NCI-H2227 treated with DMSO at 0.1 percent for 48 hours (cell line): ENCODE data around the gene CHI3L2.

Experiments
- DNase-seq: peaks from one replicate; lab custom pipeline; 2025; lab: John Stamatoyannopoulos, UW

Gene CHI3L2

GRCh38 chr1:111251570-111251969 lies 24.1 kb downstream of the CHI3L2 start:
- no peak for DNase-seq

- DNase-seq: no peak
These were observed 25.3 kb downstream of the CHI3L2 start for GRCh38 chr1:111252786-111253185.

GRCh38 chr1:111253876-111254275 lies 26.4 kb downstream of the CHI3L2 start:
- DNase-seq: no peak

GRCh38 chr1:111256988-111257658 lies 29.6 kb downstream of the CHI3L2 start:
- no peak for DNase-seq

- no peak for DNase-seq
These were observed 40.4 kb downstream of the CHI3L2 start for GRCh38 chr1:111267801-111268508.

- DNase-seq: no peak
These were observed 42.4 kb downstream of the CHI3L2 start for GRCh38 chr1:111269825-111270406.

DNA sequence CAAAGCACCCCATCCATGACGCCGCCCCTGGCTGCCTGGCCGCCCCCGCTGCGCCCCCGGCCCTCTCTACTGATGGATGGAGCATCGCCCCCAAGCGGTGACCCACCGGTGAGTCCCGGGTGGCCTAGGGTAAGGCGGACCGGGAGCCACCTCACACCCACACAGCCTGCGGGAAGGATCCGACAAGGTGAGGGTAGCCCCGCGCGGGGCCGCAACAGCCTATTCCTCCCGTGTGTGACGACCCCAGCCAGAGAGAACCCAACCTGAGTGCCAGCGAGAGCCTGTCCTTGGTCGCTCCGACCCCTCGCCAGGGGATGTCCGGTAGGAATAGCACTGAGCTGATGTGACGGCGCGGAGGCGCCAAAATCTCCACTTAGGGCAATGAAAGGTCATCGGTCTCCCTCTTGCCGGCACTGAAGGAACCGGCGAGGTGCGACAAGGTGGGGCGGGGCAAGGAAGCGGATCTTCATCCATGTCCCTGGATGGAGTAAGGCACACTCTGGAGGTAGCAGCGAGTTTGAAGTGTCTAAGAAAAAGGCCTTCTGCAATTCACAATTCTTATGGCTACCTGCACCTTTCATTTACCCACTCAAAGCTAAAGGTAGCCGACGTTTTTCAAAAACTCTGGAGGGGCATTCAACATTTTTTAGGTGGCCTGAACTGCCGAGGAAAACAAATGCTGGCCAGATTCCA lies 43.4 kb downstream of the CHI3L2 start:
- DNase-seq: no peak

DNA sequence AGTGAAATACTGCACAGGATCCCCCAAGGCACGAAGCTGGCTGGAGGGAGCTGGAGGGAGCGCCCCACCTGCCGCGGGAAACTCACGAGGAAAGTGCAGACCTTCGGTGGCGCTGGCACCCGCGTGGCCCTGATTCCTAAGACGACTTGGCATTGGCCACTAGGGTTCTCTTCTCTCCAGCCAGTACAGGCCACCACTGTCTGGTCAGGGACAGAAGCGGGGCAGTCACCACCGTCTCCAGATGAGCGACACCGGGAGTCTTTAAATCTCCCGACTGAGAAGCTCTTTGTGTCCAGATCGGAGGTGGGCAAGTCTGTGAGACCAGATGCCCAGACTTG lies 43.9 kb downstream of the CHI3L2 start:
- DNase-seq: no peak

- no peak for DNase-seq
These were observed 44.6 kb downstream of the CHI3L2 start for GRCh38 chr1:111272081-111272480.

- DNase-seq: no peak
These were observed 47.1 kb downstream of the CHI3L2 start for GRCh38 chr1:111274653-111275052.

DNA sequence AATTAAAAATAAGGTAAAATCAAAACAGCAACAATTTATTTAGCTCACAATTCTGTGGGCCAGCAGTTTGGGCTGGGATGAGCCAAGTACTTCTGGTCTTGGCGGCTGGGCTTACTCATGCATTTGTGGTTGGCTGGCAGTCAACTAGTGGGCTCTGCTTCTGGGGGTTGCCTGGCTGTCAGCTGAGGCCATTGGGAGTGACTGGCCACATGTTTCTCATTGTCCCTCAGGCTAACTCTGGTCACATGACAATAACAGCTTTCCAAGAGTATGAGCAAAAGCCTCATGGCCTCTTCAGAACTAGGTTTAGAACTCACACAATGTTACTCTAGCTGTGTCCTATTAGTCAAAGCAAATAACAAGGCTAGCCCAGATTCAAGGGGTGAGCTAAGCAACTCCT lies 47.6 kb downstream of the CHI3L2 start:
- DNase-seq: no peak

DNA sequence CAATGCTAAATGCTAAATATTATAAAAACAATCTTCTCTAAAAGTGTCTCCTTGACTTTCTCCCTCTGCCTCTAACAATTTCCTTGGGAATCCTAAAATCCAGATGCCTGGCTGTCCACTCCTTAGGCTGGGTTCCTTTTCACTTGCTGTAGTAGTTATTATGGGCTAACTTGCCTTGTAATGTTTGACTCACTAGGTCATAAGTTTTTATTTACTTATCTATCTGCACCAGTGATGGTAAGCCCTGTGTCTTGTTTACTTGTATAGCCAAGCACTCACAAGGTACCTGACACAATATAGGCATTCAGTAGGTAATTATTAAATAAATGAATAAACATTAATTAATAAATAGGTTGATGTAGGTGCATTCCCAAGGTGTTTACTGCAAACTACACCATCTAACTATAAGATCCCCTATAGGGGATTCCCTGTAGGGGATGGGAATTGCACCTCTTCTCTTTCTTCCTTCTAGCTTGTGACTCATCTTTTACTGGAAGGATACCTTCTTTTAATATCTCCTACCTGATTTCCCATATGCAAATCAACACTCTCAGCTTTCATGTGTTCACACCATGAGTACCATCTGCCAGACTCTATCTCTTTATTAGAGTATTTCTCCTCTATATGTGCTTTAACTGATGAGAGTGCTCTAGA lies 48.4 kb downstream of the CHI3L2 start:
- no peak for DNase-seq

GRCh38 chr1:111279144-111279543 lies 51.6 kb downstream of the CHI3L2 start:
- DNase-seq: no peak

DNA sequence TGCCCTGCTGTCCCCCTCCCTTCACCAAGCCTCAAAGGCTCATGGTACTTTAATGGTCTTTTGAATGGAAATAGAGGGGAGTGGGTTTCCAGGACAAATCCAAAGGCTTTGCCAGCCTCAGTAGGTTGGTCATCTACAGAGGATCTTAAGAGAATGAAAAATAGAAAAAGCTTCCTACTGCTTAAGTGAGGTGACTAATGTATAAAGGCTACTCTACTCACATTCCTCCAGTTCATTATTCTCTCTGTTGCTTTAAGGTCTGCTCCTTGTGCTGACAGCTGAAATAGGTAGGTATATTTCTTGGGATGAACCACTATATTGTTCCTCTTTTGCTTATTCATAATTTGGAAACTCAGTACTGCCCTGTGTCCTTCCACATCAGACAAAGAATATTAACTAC lies 52.8 kb downstream of the CHI3L2 start:
- DNase-seq: no peak

DNA sequence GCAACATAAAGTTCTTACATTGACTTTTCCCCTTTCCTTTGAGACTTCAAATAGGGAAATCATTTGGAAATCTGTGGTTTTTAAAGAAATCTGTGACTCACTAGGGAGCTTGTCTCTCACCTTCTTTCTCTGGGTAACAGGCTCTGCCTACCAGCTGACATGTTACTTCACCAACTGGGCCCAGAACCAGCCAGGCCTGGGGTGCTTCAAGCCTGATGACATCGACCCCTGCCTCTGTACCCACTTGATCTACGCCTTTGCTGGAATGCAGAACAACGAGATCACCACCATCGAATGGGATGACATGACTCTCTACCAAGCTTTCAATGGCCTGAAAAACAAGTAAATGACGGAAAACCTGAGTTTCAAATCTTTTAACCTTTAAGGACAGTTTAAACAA lies 53.9 kb downstream of the CHI3L2 start:
- DNase-seq: no peak

DNA sequence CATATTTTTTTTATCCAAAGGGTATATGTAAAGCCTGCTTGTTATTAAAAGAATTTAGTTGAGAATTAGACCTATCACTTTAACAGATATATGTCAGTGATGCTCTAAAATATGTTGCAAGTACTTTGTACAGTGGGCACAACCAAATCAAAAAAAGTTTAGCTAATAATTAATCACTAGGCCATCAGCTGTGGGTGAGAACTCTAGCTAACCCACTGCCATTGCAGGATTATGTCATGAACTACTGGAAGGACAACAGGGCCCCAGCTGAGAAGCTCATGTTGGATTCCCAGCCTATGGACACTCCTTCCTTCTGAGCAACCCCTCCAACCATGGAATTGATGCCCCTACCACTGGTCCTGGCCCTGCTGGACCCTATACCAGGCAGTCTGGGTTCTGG lies 56.3 kb downstream of the CHI3L2 start:
- DNase-seq: no peak

DNA sequence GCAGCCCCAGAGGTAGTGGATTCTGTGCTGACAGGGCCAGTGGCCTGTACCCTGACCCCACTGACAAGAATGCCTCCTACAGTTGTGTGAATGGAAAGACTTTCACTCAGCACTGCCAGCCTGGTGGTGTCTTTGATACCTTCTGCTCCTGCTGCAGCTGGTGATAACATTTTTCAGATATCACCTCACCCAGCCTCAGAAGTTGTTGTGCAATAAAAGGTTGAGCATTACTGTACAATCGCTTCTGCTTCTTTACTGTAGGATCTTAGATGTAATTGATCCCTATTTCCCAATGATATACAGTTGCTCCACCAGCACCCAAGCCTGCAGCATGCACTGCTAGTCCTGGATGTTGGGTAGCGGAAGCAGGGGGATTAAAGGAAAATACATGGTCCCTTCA lies 58.4 kb downstream of the CHI3L2 start:
- DNase-seq: no peak

- no peak for DNase-seq
These were observed 59.4 kb downstream of the CHI3L2 start for GRCh38 chr1:111286912-111287311.

DNA sequence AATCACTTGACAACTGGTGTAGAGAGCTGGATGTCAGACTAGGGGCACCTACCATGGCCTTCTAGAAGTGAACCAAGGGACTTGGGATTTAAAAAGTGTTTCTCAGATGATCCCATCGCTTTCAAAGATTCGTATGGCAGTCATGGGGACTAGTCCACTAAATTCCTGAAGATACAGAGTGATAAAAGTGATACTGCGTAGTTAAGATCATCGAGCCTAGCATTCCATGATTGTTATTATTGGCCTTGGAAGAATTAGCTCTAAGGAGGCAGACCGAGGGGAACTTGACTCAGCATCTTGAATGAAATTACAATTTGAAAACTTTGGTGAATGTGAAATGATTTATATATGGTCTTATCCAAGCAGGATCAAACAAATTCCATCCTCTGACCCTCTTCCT lies 61.9 kb downstream of the CHI3L2 start:
- no peak for DNase-seq

- no peak for DNase-seq
These were observed 62.6 kb downstream of the CHI3L2 start for GRCh38 chr1:111290104-111290503.

DNA sequence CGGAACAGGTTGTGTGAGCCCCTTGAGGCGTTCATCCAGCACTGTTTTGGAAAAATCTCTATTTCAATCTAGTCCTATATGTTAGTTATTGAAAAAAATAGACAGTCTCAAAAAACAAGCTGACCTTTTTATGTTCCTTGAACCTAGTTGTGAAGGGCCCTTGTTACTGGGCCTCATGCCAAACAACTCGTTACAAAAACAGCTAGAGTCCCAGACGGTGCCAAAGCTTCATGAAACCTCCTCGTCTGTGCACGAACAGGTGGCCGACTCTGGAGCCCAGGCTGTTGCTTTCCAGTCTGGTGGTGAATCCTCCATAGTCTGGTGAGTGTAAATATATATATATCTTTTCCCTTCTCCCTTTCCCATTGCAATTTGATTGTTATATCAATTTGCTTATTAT lies 63.1 kb downstream of the CHI3L2 start, which contains the start of gene CHIA:
TSS of gene CHIA (plus strand) at position 222 of the 400 bp plus-strand sequence. CDS start 19,617 bp downstream, outside the sequence.
- no peak for DNase-seq
